Measurements from ENCODE around the gene ANKRD39. TPM values are rescaled to one million over a fixed set of nuclear protein-coding genes. Genes with fewer than 3 reads are reported as not detected.

The ANKRD39 gene
- total and polyA plus RNA-seq, 9 of the 15 experiments (the other 6 are each of a cell fraction or from before 2014, with no cell fraction given), result 8.2 to 33.1 (median 23.8) TPM

GRCh38 chr2:96801005-96801785, 56.6 kb downstream of the ANKRD39 start:
- 61% methylated on average over 14 of the region's 15 CpGs for WGBS (ENCODE audit: insufficient coverage, low coverage, missing lambda C conversion rate)
- H3K27me3 ChIP-seq (ENCODE audit: control insufficient read depth in 2 of 2, insufficient read depth in 2 of 2, low read length in 2 of 2), result no peaks in the 10 kb centered on the region
- no peaks in the 10 kb centered on the region for H3K9me3 ChIP-seq (replicated peaks; ENCODE audit: control insufficient read depth, insufficient read depth, low read depth, low read length)
- peaks cover 25% of the 10 kb centered on the region; the same call in 2 of the 3 replicates for H3K36me3 ChIP-seq (ENCODE audit: control insufficient read depth, insufficient read depth, low read length)
- ChIA-PET POLR2A (interaction anchor here (1.4 kb wide), 1 partner anchor 14 kb away, joined by 3 read pairs; no protein-coding TSS in a partner anchor), CTCF (ENCODE audit: low intra/inter-chr PET ratio) (no interaction called here)
- no peak overlapping the region for H3K4me3 ChIP-seq
- H3K4me2 ChIP-seq (ENCODE audit: insufficient read depth, low read length), result no peak overlapping the region
- H2AFZ ChIP-seq (ENCODE audit: low read depth, low read length), result no peak overlapping the region
- intact Hi-C loops (cut with micrococcal nuclease) (loop anchor here (10.0 kb wide), 1 partner anchor 246 kb away; no protein-coding TSS in a partner anchor), in situ Hi-C loops (cut with MboI) (no loop called here)
- H3K9me1 ChIP-seq (ENCODE audit: control insufficient read depth, insufficient read depth, low read length), result no peaks in the 10 kb centered on the region
- peak; percentile 96 for ATAC-seq
- H3K79me2 ChIP-seq (ENCODE audit: control insufficient read depth, insufficient read depth, low read length), result no peaks in the 10 kb centered on the region
- FAIRE-seq, result peak; percentile 87
- peaks cover 0 to 10% of the 10 kb centered on the region in 2 experiments; a peak in 2 of 5 replicates for H3K4me1 ChIP-seq (replicated peaks in 1 of 2; ENCODE audit: control insufficient read depth in 2 of 2, insufficient read depth in 2 of 2, low read length in 2 of 2)
- BruUV-seq (replicated peaks), result no TSS peak
- H3K27ac ChIP-seq (ENCODE audit: extremely low read depth, low read depth, low read length), result no peak overlapping the region
- H3K9ac ChIP-seq (ENCODE audit: insufficient read depth in 1 of 2, low read depth in 2 of 2, low read length in 2 of 2), result peak overlapping the region in 1 of 2 experiments; percentile 43; a peak in 2 of 4 replicates
- DNase-seq (ENCODE audit: extremely low read depth in 1 of 4, low spot score in 3 of 4), result peak; percentile 59 to 73 (median 67)
- H4K20me1 ChIP-seq (replicated peaks; ENCODE audit: control insufficient read depth, insufficient read depth, low read length), result no peaks in the 10 kb centered on the region
- peak; percentile 40; the same call in 1 of the 2 replicates for TF ChIP-seq REST (IDR thresholded peaks at IDR 0.05; ENCODE audit: borderline replicate concordance)
- no peak for TF ChIP-seq REST (CRISPR knock-in tag; IDR thresholded peaks at IDR 0.05; ENCODE audit: low read depth)
- TF ChIP-seq DEAF1 (CRISPR knock-in tag; IDR thresholded peaks at IDR 0.05), result no peak
- no peak for TF ChIP-seq ZC3H8 (IDR thresholded peaks at IDR 0.05)
- peak; percentile 48; the same call in 1 of the 2 replicates for TF ChIP-seq ZBTB33 (CRISPR knock-in tag; IDR thresholded peaks at IDR 0.05)
- peak; percentile 72 for TF ChIP-seq SMC3 (conservative IDR thresholded peaks at IDR 0.05; ENCODE audit: insufficient read depth, low read depth, low read length)
- TF ChIP-seq NFIC (IDR thresholded peaks at IDR 0.05), result peak; percentile 16; the same call in 1 of the 2 replicates

Data from K562 (cell line).